ENCODE data around the gene PI4KA. TPM values are rescaled to one million over a fixed set of nuclear protein-coding genes. Genes with fewer than 3 reads are reported as not detected.
A peak's percentile ranks its signal among the peaks of the same experiment; 100 is the strongest.

PI4KA gene
- total and polyA plus RNA-seq, 2 of the 13 experiments (the other 11 are each of a cell fraction or from before 2014, with no cell fraction given) = 27.4 to 56.4 TPM

DNA sequence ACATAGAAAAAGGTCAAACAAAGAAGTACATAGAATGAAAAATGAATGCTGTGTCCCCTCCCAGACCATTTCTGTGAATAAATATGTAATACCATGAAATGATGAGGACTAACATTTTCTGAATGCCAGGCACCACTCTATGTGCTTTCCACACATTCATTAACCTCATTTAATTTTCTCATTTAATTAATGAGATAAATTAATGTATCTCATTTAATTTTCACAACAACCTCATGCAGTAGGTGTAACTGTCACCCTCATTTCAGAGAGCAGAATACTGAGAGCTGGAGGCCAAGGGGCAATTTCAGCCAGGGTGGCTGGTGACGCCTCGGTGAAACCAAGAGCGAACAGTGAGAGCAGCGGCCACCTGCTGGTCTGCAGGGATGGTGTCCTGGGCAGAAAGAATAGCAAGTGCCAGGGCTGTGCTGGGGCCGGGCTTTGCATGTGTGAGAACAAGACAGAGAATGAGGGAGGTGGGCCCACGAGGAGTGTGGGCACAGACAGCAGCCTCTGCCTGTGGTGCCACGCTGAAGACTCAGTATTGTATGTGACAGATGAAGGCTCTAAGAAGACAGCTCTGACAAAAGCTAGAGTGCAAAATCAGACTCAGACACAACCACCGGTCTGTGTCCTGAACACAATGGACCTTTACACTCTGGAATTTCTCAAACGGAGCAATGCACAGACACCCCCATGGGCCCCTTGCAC is 86.5 kb downstream of the PI4KA start (continued):
- TF ChIP-seq, protein P1, sequence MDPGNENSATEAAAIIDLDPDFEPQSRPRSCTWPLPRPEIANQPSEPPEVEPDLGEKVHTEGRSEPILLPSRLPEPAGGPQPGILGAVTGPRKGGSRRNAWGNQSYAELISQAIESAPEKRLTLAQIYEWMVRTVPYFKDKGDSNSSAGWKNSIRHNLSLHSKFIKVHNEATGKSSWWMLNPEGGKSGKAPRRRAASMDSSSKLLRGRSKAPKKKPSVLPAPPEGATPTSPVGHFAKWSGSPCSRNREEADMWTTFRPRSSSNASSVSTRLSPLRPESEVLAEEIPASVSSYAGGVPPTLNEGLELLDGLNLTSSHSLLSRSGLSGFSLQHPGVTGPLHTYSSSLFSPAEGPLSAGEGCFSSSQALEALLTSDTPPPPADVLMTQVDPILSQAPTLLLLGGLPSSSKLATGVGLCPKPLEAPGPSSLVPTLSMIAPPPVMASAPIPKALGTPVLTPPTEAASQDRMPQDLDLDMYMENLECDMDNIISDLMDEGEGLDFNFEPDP (CRISPR knock-in tag; conservative IDR thresholded peaks at IDR 0.05) = no peak
- TF ChIP-seq, protein P2, sequence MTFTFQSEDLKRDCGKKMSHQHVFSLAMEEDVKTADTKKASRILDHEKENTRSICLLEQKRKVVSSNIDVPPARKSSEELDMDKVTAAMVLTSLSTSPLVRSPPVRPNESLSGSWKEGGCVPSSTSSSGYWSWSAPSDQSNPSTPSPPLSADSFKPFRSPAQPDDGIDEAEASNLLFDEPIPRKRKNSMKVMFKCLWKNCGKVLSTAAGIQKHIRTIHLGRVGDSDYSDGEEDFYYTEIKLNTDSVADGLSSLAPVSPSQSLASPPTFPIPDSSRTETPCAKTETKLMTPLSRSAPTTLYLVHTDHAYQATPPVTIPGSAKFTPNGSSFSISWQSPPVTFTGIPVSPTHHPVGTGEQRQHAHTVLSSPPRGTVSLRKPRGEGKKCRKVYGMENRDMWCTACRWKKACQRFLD (CRISPR knock-in tag; IDR thresholded peaks at IDR 0.05; ENCODE audit: borderline replicate concordance) = no peak
- peak; percentile 74 for TF ChIP-seq ZMYM3 (CRISPR knock-in tag; IDR thresholded peaks at IDR 0.05)
- TF ChIP-seq, protein P3, sequence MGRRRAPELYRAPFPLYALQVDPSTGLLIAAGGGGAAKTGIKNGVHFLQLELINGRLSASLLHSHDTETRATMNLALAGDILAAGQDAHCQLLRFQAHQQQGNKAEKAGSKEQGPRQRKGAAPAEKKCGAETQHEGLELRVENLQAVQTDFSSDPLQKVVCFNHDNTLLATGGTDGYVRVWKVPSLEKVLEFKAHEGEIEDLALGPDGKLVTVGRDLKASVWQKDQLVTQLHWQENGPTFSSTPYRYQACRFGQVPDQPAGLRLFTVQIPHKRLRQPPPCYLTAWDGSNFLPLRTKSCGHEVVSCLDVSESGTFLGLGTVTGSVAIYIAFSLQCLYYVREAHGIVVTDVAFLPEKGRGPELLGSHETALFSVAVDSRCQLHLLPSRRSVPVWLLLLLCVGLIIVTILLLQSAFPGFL (CRISPR knock-in tag; IDR thresholded peaks at IDR 0.05) = no peak
- no peak for TF ChIP-seq ZSCAN25 (CRISPR knock-in tag; IDR thresholded peaks at IDR 0.05)
- no peak for TF ChIP-seq NR2F6 (IDR thresholded peaks at IDR 0.05)
- TF ChIP-seq NR2F6 (CRISPR knock-in tag; IDR thresholded peaks at IDR 0.05) = 0 out of 2 replicates have a peak, but pooled peaks have one; percentile 39
- no peak for TF ChIP-seq LCORL (IDR thresholded peaks at IDR 0.05)
- TF ChIP-seq LCORL (CRISPR knock-in tag; IDR thresholded peaks at IDR 0.05) = 0 out of 2 replicates have a peak, but pooled peaks have one; percentile 57
- no peak for TF ChIP-seq ZNF441 (CRISPR knock-in tag; IDR thresholded peaks at IDR 0.05; ENCODE audit: borderline replicate concordance)
- TF ChIP-seq, protein P4, sequence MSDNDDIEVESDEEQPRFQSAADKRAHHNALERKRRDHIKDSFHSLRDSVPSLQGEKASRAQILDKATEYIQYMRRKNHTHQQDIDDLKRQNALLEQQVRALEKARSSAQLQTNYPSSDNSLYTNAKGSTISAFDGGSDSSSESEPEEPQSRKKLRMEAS (IDR thresholded peaks at IDR 0.05) = peak; percentile 57; the same call in 1 of the 2 replicates
- peak; percentile 72; the same call in 1 of the 2 replicates for TF ChIP-seq TGIF2 (CRISPR knock-in tag; IDR thresholded peaks at IDR 0.05)
- 0 out of 2 replicates have a peak, but pooled peaks have one; percentile 43 for TF ChIP-seq KLF11 (CRISPR knock-in tag; IDR thresholded peaks at IDR 0.05)
- TF ChIP-seq TCF7 (IDR thresholded peaks at IDR 0.05; ENCODE audit: low read depth) = no peak
- TF ChIP-seq ZNF460 (CRISPR knock-in tag; IDR thresholded peaks at IDR 0.05; ENCODE audit: borderline replicate concordance) = no peak
- TF ChIP-seq NFKB2 (CRISPR knock-in tag; IDR thresholded peaks at IDR 0.05; ENCODE audit: borderline replicate concordance) = no peak
- peak in 1 of 2 experiments; percentile 22; a peak in 1 of 4 replicates for TF ChIP-seq EP300 (IDR thresholded peaks at IDR 0.05; ENCODE audit: low read depth in 2 of 2, low read length in 2 of 2)
- TF ChIP-seq EP300 (CRISPR knock-in tag; IDR thresholded peaks at IDR 0.05; ENCODE audit: borderline replicate concordance) = no peak
- TF ChIP-seq ZNF83 (CRISPR knock-in tag; IDR thresholded peaks at IDR 0.05; ENCODE audit: borderline replicate concordance) = peak; percentile 78; the same call in 1 of the 2 replicates
- TF ChIP-seq, protein P5, sequence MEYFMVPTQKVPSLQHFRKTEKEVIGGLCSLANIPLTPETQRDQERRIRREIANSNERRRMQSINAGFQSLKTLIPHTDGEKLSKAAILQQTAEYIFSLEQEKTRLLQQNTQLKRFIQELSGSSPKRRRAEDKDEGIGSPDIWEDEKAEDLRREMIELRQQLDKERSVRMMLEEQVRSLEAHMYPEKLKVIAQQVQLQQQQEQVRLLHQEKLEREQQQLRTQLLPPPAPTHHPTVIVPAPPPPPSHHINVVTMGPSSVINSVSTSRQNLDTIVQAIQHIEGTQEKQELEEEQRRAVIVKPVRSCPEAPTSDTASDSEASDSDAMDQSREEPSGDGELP (IDR thresholded peaks at IDR 0.05; ENCODE audit: borderline replicate concordance, low read depth) = peak; percentile 39; the same call in 1 of the 2 replicates
- peak; percentile 70; the same call in 1 of the 2 replicates for TF ChIP-seq GATAD2A (CRISPR knock-in tag; IDR thresholded peaks at IDR 0.05)
- TF ChIP-seq RXRA (CRISPR knock-in tag; IDR thresholded peaks at IDR 0.05) = 0 out of 2 replicates have a peak, but pooled peaks have one; percentile 16
- TF ChIP-seq, protein P6, sequence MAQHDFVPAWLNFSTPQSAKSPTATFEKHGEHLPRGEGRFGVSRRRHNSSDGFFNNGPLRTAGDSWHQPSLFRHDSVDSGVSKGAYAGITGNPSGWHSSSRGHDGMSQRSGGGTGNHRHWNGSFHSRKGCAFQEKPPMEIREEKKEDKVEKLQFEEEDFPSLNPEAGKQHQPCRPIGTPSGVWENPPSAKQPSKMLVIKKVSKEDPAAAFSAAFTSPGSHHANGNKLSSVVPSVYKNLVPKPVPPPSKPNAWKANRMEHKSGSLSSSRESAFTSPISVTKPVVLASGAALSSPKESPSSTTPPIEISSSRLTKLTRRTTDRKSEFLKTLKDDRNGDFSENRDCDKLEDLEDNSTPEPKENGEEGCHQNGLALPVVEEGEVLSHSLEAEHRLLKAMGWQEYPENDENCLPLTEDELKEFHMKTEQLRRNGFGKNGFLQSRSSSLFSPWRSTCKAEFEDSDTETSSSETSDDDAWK (CRISPR knock-in tag; IDR thresholded peaks at IDR 0.05) = no peak
- TF ChIP-seq RCOR2 (CRISPR knock-in tag; IDR thresholded peaks at IDR 0.05) = no peak
- TF ChIP-seq ZSCAN21 (CRISPR knock-in tag; IDR thresholded peaks at IDR 0.05; ENCODE audit: borderline replicate concordance) = 0 out of 2 replicates have a peak, but pooled peaks have one; percentile 46
- no peak for TF ChIP-seq PCBP1 (IDR thresholded peaks at IDR 0.05; ENCODE audit: borderline replicate concordance, low read depth, low read length)

Data from HepG2 (cell line).